Glutamatergic neuron (in vitro differentiated cells): ENCODE measurements around the gene PDE1C. TPM values are rescaled to one million over a fixed set of nuclear protein-coding genes. Genes with fewer than 3 reads are reported as not detected.
A peak's percentile ranks its signal among the peaks of the same experiment; 100 is the strongest.

Experiments used
- DNase-seq: peaks from one replicate; pipeline ENCODE4 v3.0.0; 2022
- H3K27ac Mint-ChIP-seq: one replicate; pipeline ENCODE4 v1.8.0; 2020; ENCODE audit warnings: mild to moderate bottlenecking, mixed read lengths, inconsistent platforms; ENCODE audit not compliant: unreplicated experiment
- H3K27me3 Mint-ChIP-seq: one replicate; pipeline ENCODE4 v1.8.0; 2020; ENCODE audit warnings: mild to moderate bottlenecking, moderate library complexity, mixed read lengths, inconsistent platforms; ENCODE audit not compliant: unreplicated experiment
- H3K36me3 Mint-ChIP-seq: one replicate; pipeline ENCODE4 v1.8.0; 2020; ENCODE audit warnings: mild to moderate bottlenecking, mixed read lengths, inconsistent platforms; ENCODE audit not compliant: unreplicated experiment
- H3K4me1 Mint-ChIP-seq: one replicate; pipeline ENCODE4 v1.8.0; 2020; ENCODE audit warnings: mild to moderate bottlenecking, low read depth, mixed read lengths, inconsistent platforms; ENCODE audit not compliant: unreplicated experiment
- H3K4me3 Mint-ChIP-seq: one replicate; pipeline ENCODE4 v1.8.0; 2020; ENCODE audit warnings: mild to moderate bottlenecking, mixed read lengths, inconsistent platforms; ENCODE audit not compliant: unreplicated experiment
- H3K9me3 Mint-ChIP-seq: one replicate; pipeline ENCODE4 v1.8.0; 2020; ENCODE audit warnings: mild to moderate bottlenecking, moderate library complexity, mixed read lengths, inconsistent platforms; ENCODE audit not compliant: unreplicated experiment
- total RNA-seq: library from RNA; stranded (reverse); fragmentation: NEBNext Ultra II Directional; extraction: Animal tissue kit (Norgen Biotek cat#: 25700); gene quantifications from one replicate; pipeline ENCODE4 v1.2.1, GENCODE V29; 2021; ENCODE audit not compliant: unreplicated experiment
- TF ChIP-seq, protein P1 (sequence below): fragments of 200-600 bp; sonication (generic); IDR thresholded peaks from one replicate; pipeline ENCODE4 v1.5.0; 2021; ENCODE audit not compliant: partially characterized antibody, unreplicated experiment

PDE1C gene
- total RNA-seq, 1 donor from 2014 or later = 3.3 TPM

DNA sequence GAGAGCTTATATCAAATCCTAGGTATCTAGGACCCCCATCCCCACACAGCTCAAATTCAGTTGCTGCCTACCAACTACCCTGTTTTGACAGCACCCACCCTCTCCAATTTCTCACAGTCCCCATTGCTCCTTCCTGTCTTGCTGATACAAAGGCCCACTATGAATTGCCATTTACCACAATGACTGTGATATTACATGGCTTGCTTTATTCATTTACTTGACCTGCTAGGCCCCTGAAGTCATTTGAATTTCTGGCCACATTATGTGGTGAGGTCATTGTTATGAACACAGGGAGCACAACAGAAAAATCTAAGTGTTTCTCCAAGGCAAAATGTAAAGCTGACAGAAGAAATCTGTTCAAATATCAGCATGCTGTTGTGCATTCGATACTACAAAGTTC is 281.8 kb downstream of the PDE1C start:
- Mint-ChIP-seq H3K27ac (no peak overlapping the region), H3K27me3 (no peaks in the 10 kb centered on the region), H3K9me3 (no peaks in the 10 kb centered on the region)

DNA sequence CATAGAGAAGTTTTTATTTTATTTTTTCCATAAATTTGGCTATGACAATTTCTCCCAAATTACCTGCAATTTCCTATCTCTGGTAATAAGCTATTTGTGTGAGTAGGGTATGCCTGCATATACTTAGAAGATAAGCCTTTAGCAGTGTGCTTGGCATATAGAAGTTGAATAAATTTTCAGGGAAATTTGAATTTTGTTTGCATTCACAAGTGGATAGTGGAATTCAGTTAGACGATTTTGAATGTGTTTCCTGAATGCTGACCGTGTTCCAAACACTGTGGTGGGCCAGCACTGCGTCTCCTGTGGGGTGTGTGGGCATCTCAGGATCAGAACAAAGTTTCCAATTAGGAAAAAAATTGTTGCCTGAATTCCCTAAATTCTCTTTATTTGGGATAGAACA is 283.9 kb downstream of the PDE1C start:
- Mint-ChIP-seq H3K27ac (no peak overlapping the region), H3K4me3 (no peak overlapping the region), H3K27me3 (no peaks in the 10 kb centered on the region), H3K4me1 (no peaks in the 10 kb centered on the region), H3K9me3 (no peaks in the 10 kb centered on the region), H3K36me3 (no peaks in the 10 kb centered on the region)
- TF ChIP-seq, protein P1, sequence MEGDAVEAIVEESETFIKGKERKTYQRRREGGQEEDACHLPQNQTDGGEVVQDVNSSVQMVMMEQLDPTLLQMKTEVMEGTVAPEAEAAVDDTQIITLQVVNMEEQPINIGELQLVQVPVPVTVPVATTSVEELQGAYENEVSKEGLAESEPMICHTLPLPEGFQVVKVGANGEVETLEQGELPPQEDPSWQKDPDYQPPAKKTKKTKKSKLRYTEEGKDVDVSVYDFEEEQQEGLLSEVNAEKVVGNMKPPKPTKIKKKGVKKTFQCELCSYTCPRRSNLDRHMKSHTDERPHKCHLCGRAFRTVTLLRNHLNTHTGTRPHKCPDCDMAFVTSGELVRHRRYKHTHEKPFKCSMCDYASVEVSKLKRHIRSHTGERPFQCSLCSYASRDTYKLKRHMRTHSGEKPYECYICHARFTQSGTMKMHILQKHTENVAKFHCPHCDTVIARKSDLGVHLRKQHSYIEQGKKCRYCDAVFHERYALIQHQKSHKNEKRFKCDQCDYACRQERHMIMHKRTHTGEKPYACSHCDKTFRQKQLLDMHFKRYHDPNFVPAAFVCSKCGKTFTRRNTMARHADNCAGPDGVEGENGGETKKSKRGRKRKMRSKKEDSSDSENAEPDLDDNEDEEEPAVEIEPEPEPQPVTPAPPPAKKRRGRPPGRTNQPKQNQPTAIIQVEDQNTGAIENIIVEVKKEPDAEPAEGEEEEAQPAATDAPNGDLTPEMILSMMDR = no peak
- DNase-seq = no peak

More for the DNA sequence above, 281.8 kb downstream of the PDE1C start:
- TF ChIP-seq, protein P1 = no peak
- H3K36me3 Mint-ChIP-seq = no peaks in the 10 kb centered on the region
- no peak overlapping the region for H3K4me3 Mint-ChIP-seq
- H3K4me1 Mint-ChIP-seq = no peaks in the 10 kb centered on the region
- no peak for DNase-seq

DNA sequence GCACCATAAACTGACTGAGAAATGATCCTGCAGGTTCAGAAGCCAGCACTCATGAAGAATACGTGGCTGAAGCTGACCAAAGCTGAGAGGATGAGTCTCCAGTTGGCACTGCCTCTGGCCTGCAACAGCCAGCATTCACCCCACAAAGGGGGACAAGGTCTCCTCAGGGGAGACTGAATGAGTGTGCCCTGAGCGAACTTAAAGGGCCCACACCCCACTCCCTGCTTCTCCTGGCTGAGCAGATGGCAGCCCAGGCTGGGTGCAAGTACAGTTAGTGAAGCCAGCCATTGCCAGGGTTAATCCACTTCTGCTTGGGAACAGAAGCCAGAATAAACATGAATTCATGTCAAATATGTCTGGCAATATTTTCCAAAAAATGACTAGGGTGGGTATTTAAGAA is 285.1 kb downstream of the PDE1C start:
- no peaks in the 10 kb centered on the region for H3K9me3 Mint-ChIP-seq
- TF ChIP-seq, protein P1 = no peak
- H3K36me3 Mint-ChIP-seq = no peaks in the 10 kb centered on the region
- DNase-seq = no peak
- H3K4me1 Mint-ChIP-seq = no peaks in the 10 kb centered on the region
- no peaks in the 10 kb centered on the region for H3K27me3 Mint-ChIP-seq
- H3K27ac Mint-ChIP-seq = no peak overlapping the region
- no peak overlapping the region for H3K4me3 Mint-ChIP-seq

DNA sequence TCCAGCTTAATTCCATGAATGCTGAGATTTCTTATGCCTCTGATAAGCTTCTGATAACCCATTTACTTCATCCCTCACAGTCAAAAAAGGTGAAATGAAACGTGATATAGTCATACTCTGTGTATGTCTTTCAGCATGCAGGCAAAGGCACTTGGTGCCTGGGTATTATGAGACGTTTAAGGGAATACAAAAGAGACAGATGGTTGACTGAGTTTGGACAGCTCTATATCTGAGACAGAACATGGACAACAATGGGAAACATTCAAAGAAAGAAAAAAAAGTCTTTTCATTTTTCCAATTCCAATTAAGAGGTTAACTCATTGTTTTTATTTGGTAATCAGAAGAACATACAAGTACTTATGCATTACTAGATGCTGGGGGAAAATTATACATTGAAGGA is 287.0 kb downstream of the PDE1C start:
- Mint-ChIP-seq H3K9me3 (no peaks in the 10 kb centered on the region), H3K4me1 (no peaks in the 10 kb centered on the region), H3K27ac (no peak overlapping the region), H3K27me3 (no peaks in the 10 kb centered on the region), H3K36me3 (no peaks in the 10 kb centered on the region), H3K4me3 (no peak overlapping the region)
- DNase-seq = no peak
- TF ChIP-seq, protein P1 = no peak

DNA sequence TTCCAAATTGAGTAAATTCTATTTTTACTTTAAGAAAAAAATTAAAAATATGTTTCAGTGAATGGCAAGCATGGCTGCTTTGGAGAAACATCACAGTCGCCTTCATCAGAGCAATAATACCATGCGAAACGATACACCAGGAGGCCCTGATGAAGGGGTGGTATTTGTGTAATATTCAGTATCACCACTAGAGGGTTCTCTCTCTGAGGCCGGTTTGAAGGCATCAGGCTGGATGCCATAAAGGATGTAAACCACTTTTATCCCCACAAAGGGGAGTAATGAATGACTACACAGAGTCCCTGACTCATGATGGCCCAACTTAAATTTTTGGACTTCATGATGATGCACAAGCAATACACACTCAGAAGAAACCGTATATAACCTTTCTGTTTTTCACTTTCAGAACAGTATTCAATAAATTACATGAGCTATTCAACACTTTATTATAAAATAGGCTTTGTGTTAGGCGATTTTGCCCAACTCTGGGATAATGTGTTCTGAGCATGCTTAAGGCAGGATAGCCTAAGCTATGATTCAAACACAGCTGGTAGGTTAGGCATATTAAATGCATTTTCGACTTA is 287.7 kb downstream of the PDE1C start:
- DNase-seq = no peak
- H3K27me3 Mint-ChIP-seq = no peaks in the 10 kb centered on the region
- TF ChIP-seq, protein P1 = peak; percentile 98
- no peaks in the 10 kb centered on the region for H3K9me3 Mint-ChIP-seq
- H3K27ac Mint-ChIP-seq = no peak overlapping the region
- no peaks in the 10 kb centered on the region for H3K4me1 Mint-ChIP-seq
- no peak overlapping the region for H3K4me3 Mint-ChIP-seq
- H3K36me3 Mint-ChIP-seq = no peaks in the 10 kb centered on the region
